ENCODE data around the gene ADGRL3.

DNA sequence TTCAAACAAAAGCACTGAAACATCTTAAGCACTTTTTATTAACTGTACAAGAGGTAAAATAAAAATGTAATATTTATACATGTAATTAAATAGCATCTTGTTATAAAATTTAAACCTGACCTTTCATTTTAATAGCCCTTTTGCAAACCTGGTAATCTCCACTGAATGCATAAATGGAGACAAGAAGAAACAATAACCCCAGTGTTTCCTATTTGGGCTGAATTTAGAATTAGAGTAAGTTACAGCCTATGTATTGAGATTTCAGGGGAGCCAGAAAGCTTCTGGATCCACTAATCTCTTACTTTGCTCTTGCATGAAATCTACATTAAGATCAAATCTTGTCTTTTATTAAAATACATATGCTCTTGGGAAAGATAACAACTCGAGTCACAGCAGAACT is 261.8 kb downstream of the ADGRL3 start:
- TF ChIP-seq CTCF (IDR thresholded peaks at IDR 0.05) = no peak
- TF ChIP-seq EZH2 (IDR thresholded peaks at IDR 0.05) = no peak

Data from neural progenitor cell (in vitro differentiated cells).